HG03354 (cell line): ENCODE data around the gene ZNHIT1.
A peak's percentile ranks its signal among the peaks of the same experiment; 100 is the strongest.

Source experiments
- ATAC-seq: cut with Tn5 transposase; IDR thresholded peaks from one replicate; pipeline ENCODE4 v1.9.1; 2021; ENCODE audit warnings: mild to moderate bottlenecking; ENCODE audit not compliant: unreplicated experiment, poor library complexity, severe bottlenecking

Gene ZNHIT1

GRCh38 chr7:101217388-101218235, at the start of gene ZNHIT1, which contains the start of gene PLOD3:
Gene ZNHIT1, plus strand, starts transcription at chr7:101218165. Its CDS starts 31 bp downstream, at chr7:101218196.
Gene PLOD3, minus strand, starts transcription at chr7:101217581. Its CDS starts 307 bp downstream, at chr7:101217274.
- ATAC-seq: peak; percentile 66

- ATAC-seq: no peak
These were observed 49.4 kb upstream of the ZNHIT1 start for GRCh38 chr7:101168412-101169049.

GRCh38 chr7:101169110-101169837, 48.7 kb upstream of the ZNHIT1 start:
- ATAC-seq: no peak

- peak; percentile 44 for ATAC-seq
These were observed 48.0 kb upstream of the ZNHIT1 start for GRCh38 chr7:101169838-101170551.

DNA sequence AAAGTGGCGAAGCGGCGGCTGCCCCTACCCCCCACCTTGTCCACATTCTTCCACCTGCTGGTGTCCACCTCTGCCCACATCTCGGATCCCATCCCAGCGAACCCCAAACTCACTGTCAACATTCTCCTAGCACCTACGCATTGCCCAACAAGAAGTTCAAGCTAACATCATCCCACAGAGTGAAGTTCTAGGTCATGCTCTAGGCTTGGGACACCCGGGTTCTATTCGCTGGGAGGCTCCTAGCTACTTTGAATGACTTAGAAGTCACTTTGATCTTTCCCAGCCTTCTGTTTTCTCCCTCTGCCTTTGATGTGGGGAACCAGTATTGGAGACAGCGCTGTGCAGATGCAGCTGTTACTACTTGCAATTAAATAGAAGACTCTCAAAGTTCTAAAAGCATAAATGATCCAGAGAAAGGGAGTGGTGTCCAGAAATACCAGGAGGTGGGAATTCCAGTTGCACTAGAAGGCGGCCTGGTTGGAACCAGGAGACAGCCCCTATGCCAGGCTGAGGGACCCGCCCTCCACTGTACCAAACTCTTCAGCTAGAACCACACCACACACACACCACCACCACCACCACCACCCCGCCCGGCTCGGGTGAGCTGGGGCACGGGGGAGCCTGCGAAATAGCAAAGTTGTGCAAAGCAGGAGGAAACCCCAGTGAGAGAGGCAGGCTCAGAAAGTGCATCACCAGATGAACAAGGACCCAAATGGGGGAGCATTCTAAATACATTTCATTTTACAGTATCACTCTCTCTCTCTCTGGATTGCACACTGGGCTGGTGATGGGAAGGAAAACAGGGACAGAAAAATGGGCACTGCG, 47.1 kb upstream of the ZNHIT1 start:
- no peak for ATAC-seq

- no peak for ATAC-seq
These were observed 46.5 kb upstream of the ZNHIT1 start for GRCh38 chr7:101171442-101171837.

DNA sequence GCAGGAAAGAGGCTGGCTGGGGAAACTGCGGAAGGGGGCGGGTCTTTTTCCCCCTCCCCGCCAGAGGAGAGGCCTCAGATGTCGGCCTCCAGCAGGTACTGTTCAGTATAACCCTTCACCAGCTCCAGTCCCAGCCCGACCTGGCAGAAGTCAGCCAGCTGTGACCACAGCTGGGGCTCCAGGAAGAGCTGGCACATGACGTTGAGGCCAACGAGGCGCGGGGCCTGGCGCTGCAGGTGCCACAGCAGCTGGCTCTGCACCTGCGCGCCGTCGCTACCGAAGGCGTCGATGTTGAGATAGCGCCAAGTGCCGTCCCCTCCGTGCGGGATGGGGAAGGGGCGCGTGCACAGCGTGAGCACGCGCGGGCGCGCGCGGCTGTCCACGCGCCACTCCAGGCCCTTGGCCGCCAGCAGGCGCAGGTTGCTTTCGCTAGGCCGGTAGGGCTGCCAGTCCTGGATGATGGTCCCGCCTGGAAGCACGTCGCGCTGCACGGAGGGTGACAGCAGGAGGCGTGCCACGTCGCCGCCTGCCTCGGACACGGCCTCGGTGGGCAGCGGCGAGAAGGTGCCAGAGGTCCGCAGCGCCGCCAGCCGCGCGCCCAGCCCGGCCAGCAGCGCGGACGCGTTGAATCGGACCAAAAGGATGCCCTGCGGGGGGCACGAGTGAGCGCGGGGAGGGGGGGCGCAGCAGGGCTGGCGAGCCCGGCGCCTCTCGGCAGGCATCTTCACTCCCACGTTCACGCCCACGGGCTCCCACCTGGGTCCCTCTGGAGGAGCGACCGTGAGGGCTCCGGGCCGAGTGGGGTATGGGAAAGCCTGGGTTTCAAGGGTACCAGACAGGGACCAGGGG, 45.7 kb upstream of the ZNHIT1 start:
- ATAC-seq: no peak

DNA sequence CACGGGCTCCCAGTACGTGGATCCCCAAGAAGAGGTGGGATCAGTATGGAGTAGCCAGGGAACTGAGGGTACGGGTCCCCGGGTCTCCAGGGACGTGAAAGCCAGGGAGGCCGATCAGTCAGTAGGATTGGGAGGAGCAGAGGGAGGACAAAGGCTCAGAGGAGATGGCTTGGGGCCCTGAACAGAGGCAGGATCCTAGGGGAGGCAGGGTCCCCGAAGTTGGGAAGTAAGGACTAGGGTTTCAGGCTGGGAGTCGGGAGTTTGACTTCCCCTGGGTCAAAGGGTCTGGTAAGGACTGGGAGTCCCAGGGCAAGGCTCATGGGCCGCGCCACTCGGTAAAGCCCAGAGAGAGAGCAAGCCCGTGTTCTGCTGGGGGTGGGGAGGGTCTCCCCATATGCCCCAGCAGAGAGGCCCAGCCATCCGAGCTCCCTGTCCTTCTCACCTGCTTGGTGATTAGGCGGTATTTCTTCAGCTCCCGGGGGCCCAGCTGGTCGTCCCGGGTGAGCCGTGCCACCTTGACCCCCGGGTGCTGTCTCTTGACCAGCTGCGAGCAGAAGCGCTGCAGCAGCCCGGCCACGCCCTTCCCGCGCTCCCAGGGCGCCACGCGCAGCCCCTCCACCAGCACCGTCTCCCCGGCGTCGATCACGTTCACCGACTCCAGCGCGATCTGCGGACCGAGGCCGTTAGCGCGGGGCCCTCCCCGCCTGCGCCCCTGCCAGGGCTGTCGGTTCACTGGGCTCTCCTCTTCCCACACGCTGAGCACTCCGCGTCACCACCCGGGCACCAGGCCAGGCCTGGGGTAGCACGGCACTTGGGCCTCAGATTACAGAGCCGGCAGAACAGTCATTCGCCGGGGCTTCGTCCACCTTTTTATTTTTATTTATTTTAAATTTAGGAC, 44.9 kb upstream of the ZNHIT1 start:
- no peak for ATAC-seq

- peak; percentile 54 for ATAC-seq
These were observed 44.2 kb upstream of the ZNHIT1 start for GRCh38 chr7:101173752-101174244.

DNA sequence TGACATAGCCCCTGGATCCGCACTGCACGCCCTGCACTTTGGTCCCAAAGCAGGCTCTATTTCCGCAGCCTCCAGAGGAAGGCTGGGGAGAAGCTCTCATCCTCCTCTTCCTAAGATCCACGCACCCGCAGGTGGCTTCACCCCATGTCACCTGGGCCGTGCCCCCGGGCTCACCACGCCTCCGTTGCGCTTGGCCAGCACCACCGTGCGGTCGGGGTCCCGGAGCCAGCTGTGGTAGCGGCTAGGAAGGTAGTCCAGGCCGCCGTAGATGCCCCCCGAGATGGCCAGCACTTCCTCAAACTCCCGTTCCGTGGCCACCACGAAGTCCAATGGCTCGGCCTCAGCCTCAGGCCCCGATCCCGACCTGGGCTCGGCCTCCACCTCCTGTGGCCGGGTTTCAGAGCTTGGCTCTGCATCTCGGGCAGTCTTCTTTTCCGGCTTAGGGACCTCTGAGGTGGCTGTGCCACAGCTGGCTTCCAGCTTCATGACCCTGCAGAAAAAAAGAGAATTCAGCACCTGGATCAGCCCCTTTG, 43.6 kb upstream of the ZNHIT1 start:
- no peak for ATAC-seq

DNA sequence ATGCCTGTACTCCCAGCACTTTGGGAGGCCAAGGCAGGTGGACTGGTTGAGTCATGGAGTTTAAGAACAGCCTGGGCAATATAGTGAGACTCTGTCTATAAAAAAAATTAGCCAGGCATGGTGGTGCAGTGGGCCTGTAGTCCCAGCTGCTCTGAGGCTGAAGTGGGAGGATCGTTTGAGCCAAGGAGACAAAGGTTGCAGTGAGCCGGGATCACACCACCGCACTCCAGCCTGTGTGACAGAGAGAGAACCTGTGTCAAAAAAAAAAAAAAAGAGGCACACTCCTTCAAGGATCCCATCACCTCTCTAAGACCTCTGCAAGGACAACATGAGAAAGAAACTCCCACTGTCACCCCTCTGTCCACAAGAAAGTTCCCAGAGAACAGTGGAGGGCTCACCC, 42.3 kb upstream of the ZNHIT1 start:
- no peak for ATAC-seq

- ATAC-seq: no peak
These were observed 40.3 kb upstream of the ZNHIT1 start for GRCh38 chr7:101177644-101178043.

DNA sequence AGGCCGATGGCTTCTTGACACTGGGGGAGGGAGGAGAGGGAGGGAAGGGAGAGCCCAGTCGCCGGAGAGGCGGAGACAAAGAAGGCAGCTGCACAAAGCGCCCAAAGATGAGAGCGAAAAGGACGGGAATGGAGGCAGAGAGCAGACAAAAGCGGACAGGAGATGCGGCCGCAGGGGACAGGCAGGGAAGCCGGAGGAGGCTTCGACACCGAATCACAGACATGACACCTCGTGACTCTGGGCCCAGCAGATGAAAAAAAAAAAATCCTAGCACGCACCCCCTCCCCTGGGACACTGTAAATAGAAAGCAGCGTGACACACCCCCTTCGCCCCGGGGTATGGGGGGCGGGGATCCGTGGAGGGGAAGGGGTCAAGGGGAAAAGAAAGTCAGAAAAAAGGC, 38.8 kb upstream of the ZNHIT1 start:
- ATAC-seq: no peak

DNA sequence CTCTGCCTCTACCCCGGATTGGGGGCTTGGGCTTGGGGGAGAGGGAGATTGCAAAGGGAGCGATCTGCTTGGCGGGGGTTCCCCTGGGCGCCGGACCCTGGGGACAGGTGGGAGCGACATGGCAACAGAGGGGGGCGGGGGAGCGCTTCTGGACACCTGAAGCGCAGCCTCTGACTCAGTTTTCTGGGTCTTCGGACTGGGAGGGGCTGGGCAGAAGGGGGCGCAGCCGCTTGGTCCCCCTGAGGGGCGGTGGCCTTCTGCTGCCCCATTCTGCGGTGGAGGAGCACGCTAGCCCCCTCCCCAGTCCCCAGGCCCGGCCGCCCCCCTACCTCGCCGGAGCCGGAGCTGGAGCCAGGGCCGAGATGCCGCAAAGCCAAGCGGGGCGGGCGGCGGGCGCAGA, 38.3 kb upstream of the ZNHIT1 start:
- ATAC-seq: no peak

DNA sequence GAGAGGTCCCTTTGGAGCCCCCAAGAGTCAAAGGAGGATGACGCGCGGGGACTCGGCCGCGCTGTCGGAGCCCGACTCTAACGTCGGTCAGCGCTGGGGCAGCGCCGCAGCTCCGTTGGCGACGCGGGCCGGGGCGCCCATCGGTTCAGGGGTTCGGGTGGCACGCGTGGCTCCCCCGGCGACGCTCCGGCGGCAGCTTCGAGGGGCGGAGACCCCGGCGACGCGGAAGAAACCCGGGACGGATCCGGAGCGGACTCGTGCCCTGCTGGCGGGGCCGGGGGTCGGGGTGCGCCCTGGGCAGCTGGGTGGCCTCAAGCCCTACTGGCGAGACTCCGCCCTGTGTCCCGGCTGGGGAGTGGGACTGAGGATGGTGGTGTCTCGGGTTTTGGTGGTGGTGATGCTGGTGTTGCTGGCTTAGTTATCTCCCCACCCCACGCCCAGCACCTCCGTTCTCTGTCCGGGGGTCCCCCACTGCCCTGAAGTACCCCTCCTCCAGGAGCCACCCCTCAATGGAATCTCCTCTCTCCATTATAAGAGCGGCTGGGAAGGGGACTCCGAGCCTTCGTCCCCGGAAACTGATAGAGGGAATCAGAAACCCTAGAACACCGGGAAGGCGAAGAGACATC, 37.7 kb upstream of the ZNHIT1 start, which contains the start of gene NAT16:
TSS of gene NAT16 (minus strand) at position 164 of the 626 bp plus-strand sequence. CDS start 5,486 bp downstream, outside the sequence.
- ATAC-seq: no peak

DNA sequence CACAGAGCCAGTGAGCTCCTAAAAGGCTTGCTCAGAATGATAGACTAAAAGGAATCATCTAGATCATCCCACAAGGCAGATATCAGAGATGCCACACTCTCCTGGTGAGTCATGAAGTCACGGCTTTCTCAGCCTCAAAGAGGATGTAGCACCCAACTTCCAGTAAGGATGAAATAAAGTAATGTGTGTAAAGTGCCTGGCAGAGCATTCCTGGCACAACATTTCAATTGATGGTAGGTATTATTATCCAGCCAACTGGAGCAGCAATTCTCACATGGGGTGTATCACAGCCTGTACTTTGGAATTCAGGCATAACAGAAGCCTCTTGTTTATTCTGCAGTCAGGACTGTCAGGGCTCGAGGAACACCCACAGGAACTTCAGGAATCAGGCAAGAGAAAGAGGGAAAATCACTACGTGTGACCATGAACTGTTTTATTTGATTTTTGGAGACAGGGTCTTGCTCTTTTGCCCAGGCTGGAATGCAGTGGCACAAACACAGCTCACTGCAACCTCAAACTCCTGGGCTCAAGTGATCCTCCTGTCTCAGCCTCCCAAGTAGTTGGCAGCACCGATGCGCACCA, 32.6 kb upstream of the ZNHIT1 start:
- no peak for ATAC-seq
